ENCODE data around the gene SERPIND1.

Gene SERPIND1

GRCh38 chr22:20763630-20764470 lies 10.1 kb upstream of the SERPIND1 start:
- no peaks in the 10 kb centered on the region for H3K4me1 ChIP-seq (ENCODE audit: control insufficient read depth, insufficient read depth, low read length)
- ChIA-PET POLR2A (no interaction called here), CTCF (interaction anchor here (0.7 to 1.1 kb wide), 2 partner anchors 18 to 21 kb away, joined by 3 read pairs; no protein-coding TSS in a partner anchor)
- H3K36me3 ChIP-seq (ENCODE audit: control insufficient read depth in 2 of 2, insufficient read depth in 1 of 2, low read length in 2 of 2): peaks cover 0 to 60% of the 10 kb centered on the region in 2 experiments; a peak in 2 of 3 replicates
- TF ChIP-seq ZFHX2 (tag by site-specific recombination; conservative IDR thresholded peaks at IDR 0.05): no peak
- no peak for TF ChIP-seq ZEB2 (tag by site-specific recombination; IDR thresholded peaks at IDR 0.05)
- TF ChIP-seq SP2 (tag by site-specific recombination; IDR thresholded peaks at IDR 0.05): no peak
- TF ChIP-seq, protein P1, sequence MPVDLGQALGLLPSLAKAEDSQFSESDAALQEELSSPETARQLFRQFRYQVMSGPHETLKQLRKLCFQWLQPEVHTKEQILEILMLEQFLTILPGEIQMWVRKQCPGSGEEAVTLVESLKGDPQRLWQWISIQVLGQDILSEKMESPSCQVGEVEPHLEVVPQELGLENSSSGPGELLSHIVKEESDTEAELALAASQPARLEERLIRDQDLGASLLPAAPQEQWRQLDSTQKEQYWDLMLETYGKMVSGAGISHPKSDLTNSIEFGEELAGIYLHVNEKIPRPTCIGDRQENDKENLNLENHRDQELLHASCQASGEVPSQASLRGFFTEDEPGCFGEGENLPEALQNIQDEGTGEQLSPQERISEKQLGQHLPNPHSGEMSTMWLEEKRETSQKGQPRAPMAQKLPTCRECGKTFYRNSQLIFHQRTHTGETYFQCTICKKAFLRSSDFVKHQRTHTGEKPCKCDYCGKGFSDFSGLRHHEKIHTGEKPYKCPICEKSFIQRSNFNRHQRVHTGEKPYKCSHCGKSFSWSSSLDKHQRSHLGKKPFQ (tag by site-specific recombination; IDR thresholded peaks at IDR 0.05): no peak
- TF ChIP-seq REPIN1 (tag by site-specific recombination; IDR thresholded peaks at IDR 0.05; ENCODE audit: low read depth): no peak
- TF ChIP-seq ZNF148 (tag by site-specific recombination; IDR thresholded peaks at IDR 0.05; ENCODE audit: borderline replicate concordance): no peak
- TF ChIP-seq, protein P2, sequence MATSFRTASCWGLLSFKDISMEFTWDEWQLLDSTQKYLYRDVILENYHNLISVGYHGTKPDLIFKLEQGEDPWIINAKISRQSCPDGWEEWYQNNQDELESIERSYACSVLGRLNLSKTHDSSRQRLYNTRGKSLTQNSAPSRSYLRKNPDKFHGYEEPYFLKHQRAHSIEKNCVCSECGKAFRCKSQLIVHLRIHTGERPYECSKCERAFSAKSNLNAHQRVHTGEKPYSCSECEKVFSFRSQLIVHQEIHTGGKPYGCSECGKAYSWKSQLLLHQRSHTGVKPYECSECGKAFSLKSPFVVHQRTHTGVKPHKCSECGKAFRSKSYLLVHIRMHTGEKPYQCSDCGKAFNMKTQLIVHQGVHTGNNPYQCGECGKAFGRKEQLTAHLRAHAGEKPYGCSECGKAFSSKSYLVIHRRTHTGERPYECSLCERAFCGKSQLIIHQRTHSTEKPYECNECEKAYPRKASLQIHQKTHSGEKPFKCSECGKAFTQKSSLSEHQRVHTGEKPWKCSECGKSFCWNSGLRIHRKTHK (tag by site-specific recombination; IDR thresholded peaks at IDR 0.05): no peak
- TF ChIP-seq, protein P3, sequence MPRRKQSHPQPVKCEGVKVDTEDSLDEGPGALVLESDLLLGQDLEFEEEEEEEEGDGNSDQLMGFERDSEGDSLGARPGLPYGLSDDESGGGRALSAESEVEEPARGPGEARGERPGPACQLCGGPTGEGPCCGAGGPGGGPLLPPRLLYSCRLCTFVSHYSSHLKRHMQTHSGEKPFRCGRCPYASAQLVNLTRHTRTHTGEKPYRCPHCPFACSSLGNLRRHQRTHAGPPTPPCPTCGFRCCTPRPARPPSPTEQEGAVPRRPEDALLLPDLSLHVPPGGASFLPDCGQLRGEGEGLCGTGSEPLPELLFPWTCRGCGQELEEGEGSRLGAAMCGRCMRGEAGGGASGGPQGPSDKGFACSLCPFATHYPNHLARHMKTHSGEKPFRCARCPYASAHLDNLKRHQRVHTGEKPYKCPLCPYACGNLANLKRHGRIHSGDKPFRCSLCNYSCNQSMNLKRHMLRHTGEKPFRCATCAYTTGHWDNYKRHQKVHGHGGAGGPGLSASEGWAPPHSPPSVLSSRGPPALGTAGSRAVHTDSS (tag by site-specific recombination; IDR thresholded peaks at IDR 0.05): no peak
- no peak for TF ChIP-seq ZNF777 (tag by site-specific recombination; IDR thresholded peaks at IDR 0.05; ENCODE audit: borderline replicate concordance)
- TF ChIP-seq ZNF792 (tag by site-specific recombination; IDR thresholded peaks at IDR 0.05): no peak
- TF ChIP-seq KLF1 (tag by site-specific recombination; IDR thresholded peaks at IDR 0.05): no peak
- TF ChIP-seq ZNF837 (tag by site-specific recombination; IDR thresholded peaks at IDR 0.05): no peak
- TF ChIP-seq PRDM2 (tag by site-specific recombination; IDR thresholded peaks at IDR 0.05; ENCODE audit: borderline replicate concordance): no peak
- TF ChIP-seq ZNF629 (tag by site-specific recombination; IDR thresholded peaks at IDR 0.05): no peak
- TF ChIP-seq GLI4 (tag by site-specific recombination; IDR thresholded peaks at IDR 0.05): no peak
- no peak overlapping the region for H3K4me3 ChIP-seq (ENCODE audit: low read depth, low read length)
- no peak overlapping the region for H3K27ac ChIP-seq (ENCODE audit: extremely low read depth, low read depth, low read length)
- no peaks in the 10 kb centered on the region for H3K9me3 ChIP-seq (ENCODE audit: control insufficient read depth, insufficient read depth, low read depth, low read length)

All from HEK293 (cell line).